ENCODE data around the gene SYNDIG1.

The SYNDIG1 gene

GRCh38 chr20:24676978-24677370, 207.5 kb downstream of the SYNDIG1 start:
- FAIRE-seq (no peak), DNase-seq (ENCODE audit: insufficient read length, low spot score) (no peak)
- no peak for TF ChIP-seq CTCF (IDR thresholded peaks at IDR 0.05; ENCODE audit: insufficient read depth, missing control alignments)

GRCh38 chr20:24677626-24678315, 208.3 kb downstream of the SYNDIG1 start:
- TF ChIP-seq CTCF (IDR thresholded peaks at IDR 0.05; ENCODE audit: insufficient read depth, missing control alignments), result no peak
- FAIRE-seq (no peak), DNase-seq (ENCODE audit: insufficient read length, low spot score) (no peak)

- TF ChIP-seq CTCF (IDR thresholded peaks at IDR 0.05; ENCODE audit: insufficient read depth, missing control alignments), result no peak
- DNase-seq (ENCODE audit: insufficient read length, low spot score) (no peak), FAIRE-seq (no peak)
Measured at GRCh38 chr20:24678351-24679106, 209.1 kb downstream of the SYNDIG1 start.

GRCh38 chr20:24679448-24680047, 210.1 kb downstream of the SYNDIG1 start:
- FAIRE-seq (no peak), DNase-seq (ENCODE audit: insufficient read length, low spot score) (no peak)
- no peak for TF ChIP-seq CTCF (IDR thresholded peaks at IDR 0.05; ENCODE audit: insufficient read depth, missing control alignments)

GRCh38 chr20:24681634-24682495, 212.4 kb downstream of the SYNDIG1 start:
- no peak for DNase-seq (ENCODE audit: insufficient read length, low spot score)
- FAIRE-seq, result no peak
- no peak for TF ChIP-seq CTCF (IDR thresholded peaks at IDR 0.05; ENCODE audit: insufficient read depth, missing control alignments)

GRCh38 chr20:24682496-24682985, 213.1 kb downstream of the SYNDIG1 start:
- FAIRE-seq (no peak), DNase-seq (ENCODE audit: insufficient read length, low spot score) (no peak)
- TF ChIP-seq CTCF (IDR thresholded peaks at IDR 0.05; ENCODE audit: insufficient read depth, missing control alignments), result no peak

Measured in D721Med (cell line).